ENCODE data around the gene NME2.

- TF ChIP-seq CTCF (IDR thresholded peaks at IDR 0.05) (no peak), POLR2A (IDR thresholded peaks at IDR 0.05) (no peak)
These were observed 47.6 kb upstream of the NME2 start for GRCh38 chr17:51118330-51119195.

All from lower leg skin (tissue), 3 donors.